GM12878 (cell line): ENCODE data around the gene HK2.
"Not testable (repeated sequence)": the region's sequence is repeated elsewhere in the genome, so short reads cannot be mapped to it uniquely, and the experiment has no call there.

Source experiments
- CEBPZ ChIP-seq: fragments of 150-350 bp; IDR thresholded peaks from 2 replicates; pipeline ENCODE4 v1.6.1; 2016; ENCODE audit warnings: low read depth, low read length
- CTCF ChIP-seq, 3 experiments: IDR thresholded peaks in 2 of 3; conservative IDR thresholded peaks in 1 of 3; 2 replicates each; pipeline ENCODE4 v1.5.1; 2011; ENCODE audit warnings: low read depth in 3 of 3, low read length in 3 of 3, mild to moderate bottlenecking in 3 of 3, control low read depth in 2 of 3, moderate library complexity in 2 of 3, inconsistent platforms in 1 of 3, mixed read lengths in 1 of 3; ENCODE audit not compliant: control insufficient read depth in 2 of 3, insufficient read depth in 1 of 3; ENCODE audit errors: extremely low read depth in 1 of 3
- EP300 ChIP-seq, 2 experiments: fragments of 150-350 bp in 1 of 2; IDR thresholded peaks; 2 replicates each; pipeline ENCODE4 v1.6.1; 2011 to 2012; ENCODE audit warnings: low read depth in 2 of 2, low read length in 2 of 2, borderline replicate concordance in 1 of 2, improper control_type of control experiment in 1 of 2, inconsistent platforms in 1 of 2; ENCODE audit not compliant: control insufficient read depth in 1 of 2
- MEF2A ChIP-seq: IDR thresholded peaks from 2 replicates; pipeline ENCODE4 v1.6.1; 2011; ENCODE audit warnings: low read depth, mild to moderate bottlenecking, low read length, moderate library complexity; ENCODE audit not compliant: insufficient read depth
- POLR2AphosphoS2 ChIP-seq: IDR thresholded peaks from 2 replicates; pipeline ENCODE4 v1.6.1; 2011; ENCODE audit warnings: low read depth, mild to moderate bottlenecking, low read length, improper control_type of control experiment, moderate library complexity
- SMAD1 ChIP-seq: fragments of 450-650 bp; IDR thresholded peaks from 2 replicates; pipeline ENCODE4 v1.6.1; 2018; ENCODE audit warnings: mild to moderate bottlenecking, low read depth; ENCODE audit not compliant: partially characterized antibody
- STAT1 ChIP-seq: fragments of 450-650 bp; conservative IDR thresholded peaks from 2 replicates; pipeline ENCODE4 v1.6.1; 2014; ENCODE audit warnings: antibody characterized with exemption, mild to moderate bottlenecking
- ZNF274 ChIP-seq: IDR thresholded peaks from one replicate; pipeline ENCODE4 v1.8.0; 2011; ENCODE audit not compliant: insufficient read length, insufficient read depth

GRCh38 chr2:74794878-74795277 is 39.0 kb upstream of the HK2 start:
- TF ChIP-seq CTCF (IDR thresholded peaks at IDR 0.05 in 2 of 3, conservative IDR thresholded peaks at IDR 0.05 in 1 of 3; ENCODE audit: control insufficient read depth in 2 of 3, extremely low read depth in 1 of 3, insufficient read depth in 1 of 3, low read depth in 3 of 3, low read length in 3 of 3); MEF2A; EP300 (IDR thresholded peaks at IDR 0.05; ENCODE audit: borderline replicate concordance in 1 of 2, control insufficient read depth in 1 of 2, low read depth in 2 of 2, low read length in 2 of 2); ZNF274; POLR2AphosphoS2; SMAD1; CEBPZ; STAT1: not testable (repeated sequence)
